ENCODE results near the gene FBN2. TPM values are rescaled to one million over a fixed set of nuclear protein-coding genes. Genes with fewer than 3 reads are reported as not detected.

Gene FBN2
- total RNA-seq (2014; rRNA removed; shearing (Covaris generic)): 43.8 and 45.1 TPM in 2 replicates

GRCh38 chr5:128538000-128538249, at the start of gene FBN2:
Gene FBN2, minus strand, starts transcription at chr5:128538245. Its CDS starts 642 bp downstream, at chr5:128537603.
- Histone ChIP-seq H3K27ac (peak within 1 kb of the TSS; percentile 62), H3K9me3 (replicated peaks) (no peaks in the 10 kb centered on the region), H3K27me3 (no peaks in the 10 kb centered on the region), H3K4me3 (peak within 1 kb of the TSS; percentile 71), H3K36me3 (peaks cover 3% of the 10 kb centered on the region; the same call in 1 of the 2 replicates), H3K4me1 (peaks cover 3% of the 10 kb centered on the region; the same call in 1 of the 2 replicates)
- no peak for DNase-seq

- Histone ChIP-seq H3K27ac (no peak overlapping the region), H3K36me3 (no peaks in the 10 kb centered on the region), H3K4me3 (no peak overlapping the region), H3K4me1 (no peaks in the 10 kb centered on the region), H3K27me3 (no peaks in the 10 kb centered on the region), H3K9me3 (replicated peaks) (no peaks in the 10 kb centered on the region)
- DNase-seq: no peak
These were observed 49.2 kb upstream of the FBN2 start for GRCh38 chr5:128587275-128587674.

- Histone ChIP-seq H3K36me3 (no peaks in the 10 kb centered on the region), H3K27me3 (no peaks in the 10 kb centered on the region), H3K9me3 (replicated peaks) (no peaks in the 10 kb centered on the region), H3K27ac (no peak overlapping the region), H3K4me3 (no peak overlapping the region), H3K4me1 (no peaks in the 10 kb centered on the region)
- DNase-seq: no peak
These were observed 48.8 kb upstream of the FBN2 start for GRCh38 chr5:128586848-128587247.

- Histone ChIP-seq H3K27ac (no peak overlapping the region), H3K4me1 (no peaks in the 10 kb centered on the region), H3K27me3 (no peaks in the 10 kb centered on the region), H3K36me3 (no peaks in the 10 kb centered on the region), H3K4me3 (no peak overlapping the region), H3K9me3 (replicated peaks) (no peaks in the 10 kb centered on the region)
- no peak for DNase-seq
These were observed 41.6 kb upstream of the FBN2 start for GRCh38 chr5:128579639-128580038.

GRCh38 chr5:128579093-128579492, 41.0 kb upstream of the FBN2 start:
- Histone ChIP-seq H3K4me3 (no peak overlapping the region), H3K27me3 (no peaks in the 10 kb centered on the region), H3K9me3 (replicated peaks) (no peaks in the 10 kb centered on the region), H3K36me3 (no peaks in the 10 kb centered on the region), H3K27ac (no peak overlapping the region), H3K4me1 (no peaks in the 10 kb centered on the region)
- no peak for DNase-seq

- H3K4me1 ChIP-seq: no peaks in the 10 kb centered on the region
- no peaks in the 10 kb centered on the region for H3K9me3 ChIP-seq (replicated peaks)
- no peaks in the 10 kb centered on the region for H3K36me3 ChIP-seq
- DNase-seq: no peak
- H3K27ac ChIP-seq: no peak overlapping the region
- H3K27me3 ChIP-seq: no peaks in the 10 kb centered on the region
- no peak overlapping the region for H3K4me3 ChIP-seq
These were observed 36.0 kb upstream of the FBN2 start for GRCh38 chr5:128574041-128574440.

GRCh38 chr5:128572930-128573319, 34.9 kb upstream of the FBN2 start:
- H3K9me3 ChIP-seq (replicated peaks): no peaks in the 10 kb centered on the region
- no peaks in the 10 kb centered on the region for H3K36me3 ChIP-seq
- no peaks in the 10 kb centered on the region for H3K4me1 ChIP-seq
- no peak overlapping the region for H3K27ac ChIP-seq
- no peak for DNase-seq
- no peak overlapping the region for H3K4me3 ChIP-seq
- H3K27me3 ChIP-seq: no peaks in the 10 kb centered on the region

GRCh38 chr5:128572051-128572929, 34.2 kb upstream of the FBN2 start:
- Histone ChIP-seq H3K4me1 (no peaks in the 10 kb centered on the region), H3K27me3 (no peaks in the 10 kb centered on the region), H3K27ac (no peak overlapping the region), H3K36me3 (no peaks in the 10 kb centered on the region), H3K4me3 (no peak overlapping the region), H3K9me3 (replicated peaks) (no peaks in the 10 kb centered on the region)
- no peak for DNase-seq

- Histone ChIP-seq H3K36me3 (no peaks in the 10 kb centered on the region), H3K4me3 (no peak overlapping the region), H3K9me3 (replicated peaks) (no peaks in the 10 kb centered on the region), H3K27me3 (no peaks in the 10 kb centered on the region), H3K4me1 (no peaks in the 10 kb centered on the region), H3K27ac (no peak overlapping the region)
- DNase-seq: no peak
These were observed 28.1 kb upstream of the FBN2 start for GRCh38 chr5:128566178-128566577.

- DNase-seq: no peak
- Histone ChIP-seq H3K4me3 (no peak overlapping the region), H3K27me3 (no peaks in the 10 kb centered on the region), H3K9me3 (replicated peaks) (no peaks in the 10 kb centered on the region), H3K4me1 (no peaks in the 10 kb centered on the region), H3K27ac (no peak overlapping the region), H3K36me3 (no peaks in the 10 kb centered on the region)
These were observed 21.6 kb upstream of the FBN2 start for GRCh38 chr5:128559300-128560297.

- no peaks in the 10 kb centered on the region for H3K36me3 ChIP-seq
- no peaks in the 10 kb centered on the region for H3K27me3 ChIP-seq
- no peak overlapping the region for H3K4me3 ChIP-seq
- DNase-seq: no peak
- no peaks in the 10 kb centered on the region for H3K9me3 ChIP-seq (replicated peaks)
- H3K4me1 ChIP-seq: no peaks in the 10 kb centered on the region
- no peak overlapping the region for H3K27ac ChIP-seq
These were observed 15.7 kb upstream of the FBN2 start for GRCh38 chr5:128553747-128554146.

GRCh38 chr5:128551476-128551875, 13.4 kb upstream of the FBN2 start:
- no peak overlapping the region for H3K27ac ChIP-seq

GRCh38 chr5:128549496-128549895, 11.5 kb upstream of the FBN2 start:
- Histone ChIP-seq H3K4me1 (no peaks in the 10 kb centered on the region), H3K36me3 (no peaks in the 10 kb centered on the region), H3K9me3 (replicated peaks) (peaks cover 2% of the 10 kb centered on the region; the same call in 1 of the 2 replicates), H3K27me3 (no peaks in the 10 kb centered on the region), H3K4me3 (no peak overlapping the region), H3K27ac (no peak overlapping the region)
- no peak for DNase-seq

More at GRCh38 chr5:128551476-128551875, 13.4 kb upstream of the FBN2 start:
- H3K4me3 ChIP-seq: no peak overlapping the region
- no peaks in the 10 kb centered on the region for H3K9me3 ChIP-seq (replicated peaks)
- DNase-seq: no peak
- no peaks in the 10 kb centered on the region for H3K27me3 ChIP-seq
- H3K36me3 ChIP-seq: no peaks in the 10 kb centered on the region
- no peaks in the 10 kb centered on the region for H3K4me1 ChIP-seq

GRCh38 chr5:128546658-128547281, 8.7 kb upstream of the FBN2 start:
- Histone ChIP-seq H3K4me1 (no peaks in the 10 kb centered on the region), H3K4me3 (no peak overlapping the region), H3K9me3 (replicated peaks) (peaks cover 4% of the 10 kb centered on the region; the same call in 1 of the 2 replicates), H3K27me3 (no peaks in the 10 kb centered on the region), H3K36me3 (no peaks in the 10 kb centered on the region), H3K27ac (no peak overlapping the region)
- DNase-seq: no peak

- Histone ChIP-seq H3K4me3 (no peak overlapping the region), H3K9me3 (replicated peaks) (peaks cover 4% of the 10 kb centered on the region; the same call in 1 of the 2 replicates), H3K36me3 (no peaks in the 10 kb centered on the region), H3K4me1 (no peaks in the 10 kb centered on the region), H3K27me3 (no peaks in the 10 kb centered on the region), H3K27ac (no peak overlapping the region)
- no peak for DNase-seq
These were observed 3.3 kb upstream of the FBN2 start for GRCh38 chr5:128541385-128541784.
